PFSK-1 (cell line): Measurements from ENCODE around the gene KHDRBS1.

Experiments
- POLR2AphosphoS5 ChIP-seq: IDR thresholded peaks from 2 replicates; pipeline ENCODE4 v1.6.1; 2012; ENCODE audit warnings: low read depth, mild to moderate bottlenecking, control low read depth, low read length, moderate library complexity
- REST ChIP-seq, 2 experiments: IDR thresholded peaks; 2 replicates each; pipeline versions ENCODE4 v1.6.1 to v1.8.0; 2011 to 2012; ENCODE audit warnings: low read depth in 2 of 2, low read length in 2 of 2, control low read depth in 1 of 2, inconsistent platforms in 1 of 2, mild to moderate bottlenecking in 1 of 2, moderate library complexity in 1 of 2; ENCODE audit not compliant: insufficient read depth in 1 of 2
- TAF1 ChIP-seq: IDR thresholded peaks from 2 replicates; pipeline ENCODE4 v1.6.1; 2012; ENCODE audit warnings: low read length, control low read depth, borderline replicate concordance; ENCODE audit not compliant: insufficient read depth

GRCh38 chr1:32072622-32073298 is 59.1 kb downstream of the KHDRBS1 start, which contains the start of gene TMEM39B:
- TF ChIP-seq TAF1 (peak; percentile 12; the same call in 1 of the 2 replicates), POLR2AphosphoS5 (peak; percentile 97), REST (IDR thresholded peaks at IDR 0.05; ENCODE audit: insufficient read depth in 1 of 2, low read depth in 2 of 2, low read length in 2 of 2) (no peak)
